Prostate gland (tissue), 2 donors: ENCODE measurements around the gene ASB18.

Source experiments
- CTCF ChIP-seq, 4 experiments: fragments of 200-600 bp in 2 of 4; fragments of 450-650 bp in 2 of 4; sonication (generic) in 2 of 4; IDR thresholded peaks; 1 replicate in 3 of 4; 2 replicates in 1 of 4; pipeline ENCODE4 v1.5.1; 2016 to 2019; ENCODE audit warnings: antibody characterized with exemption in 4 of 4, mild to moderate bottlenecking in 2 of 4, moderate library complexity in 2 of 4
- POLR2A ChIP-seq: fragments of 450-650 bp; IDR thresholded peaks from one replicate; pipeline ENCODE4 v1.6.1; 2016; ENCODE audit warnings: antibody characterized with exemption, mild to moderate bottlenecking
- POLR2AphosphoS5 ChIP-seq: sonication (generic); formaldehyde crosslinking; IDR thresholded peaks from one replicate; pipeline ENCODE4 v1.6.1; 2017; ENCODE audit warnings: antibody characterized with exemption

- TF ChIP-seq CTCF (IDR thresholded peaks at IDR 0.05) (no peak), POLR2A (no peak), POLR2AphosphoS5 (no peak)
Measured at GRCh38 chr2:236252602-236253001, 11.6 kb downstream of the ASB18 start.
